ENCODE data around the gene LRRC8C.

LRRC8C gene

DNA sequence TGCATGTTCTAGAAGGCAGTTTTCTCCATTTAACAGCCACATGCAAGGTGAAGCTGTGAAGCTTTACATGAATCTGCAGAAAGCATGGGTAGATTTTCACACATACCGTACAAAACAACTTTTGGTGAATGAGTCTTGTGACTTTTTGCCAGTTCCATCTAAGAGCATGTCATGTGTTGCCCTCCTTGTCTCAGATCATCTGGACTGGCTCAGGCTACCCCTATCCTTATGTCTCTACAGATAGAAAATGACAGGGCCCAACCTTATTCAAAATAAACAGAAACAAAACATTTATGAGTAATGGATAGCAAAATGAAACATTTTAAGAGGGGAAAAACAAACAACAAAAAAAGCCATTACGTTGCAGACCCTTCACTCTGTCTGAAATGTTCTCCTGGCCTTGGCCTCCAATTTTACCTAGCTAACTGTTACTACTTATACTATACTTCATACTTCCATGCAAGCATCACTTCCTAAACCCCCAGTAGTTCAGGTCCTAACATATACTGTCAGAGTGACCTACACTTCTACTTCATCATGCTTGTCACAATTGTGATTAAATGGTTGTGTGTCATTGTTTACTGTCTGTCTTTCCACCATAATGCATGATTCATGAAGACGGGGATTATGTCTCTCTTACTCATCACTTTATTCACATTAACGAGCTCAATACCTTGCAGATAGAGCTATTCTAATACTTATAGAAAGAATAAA, 39.0 kb downstream of the LRRC8C start:
- DNase-seq (ENCODE audit: low read depth), result peak; percentile 83

DNA sequence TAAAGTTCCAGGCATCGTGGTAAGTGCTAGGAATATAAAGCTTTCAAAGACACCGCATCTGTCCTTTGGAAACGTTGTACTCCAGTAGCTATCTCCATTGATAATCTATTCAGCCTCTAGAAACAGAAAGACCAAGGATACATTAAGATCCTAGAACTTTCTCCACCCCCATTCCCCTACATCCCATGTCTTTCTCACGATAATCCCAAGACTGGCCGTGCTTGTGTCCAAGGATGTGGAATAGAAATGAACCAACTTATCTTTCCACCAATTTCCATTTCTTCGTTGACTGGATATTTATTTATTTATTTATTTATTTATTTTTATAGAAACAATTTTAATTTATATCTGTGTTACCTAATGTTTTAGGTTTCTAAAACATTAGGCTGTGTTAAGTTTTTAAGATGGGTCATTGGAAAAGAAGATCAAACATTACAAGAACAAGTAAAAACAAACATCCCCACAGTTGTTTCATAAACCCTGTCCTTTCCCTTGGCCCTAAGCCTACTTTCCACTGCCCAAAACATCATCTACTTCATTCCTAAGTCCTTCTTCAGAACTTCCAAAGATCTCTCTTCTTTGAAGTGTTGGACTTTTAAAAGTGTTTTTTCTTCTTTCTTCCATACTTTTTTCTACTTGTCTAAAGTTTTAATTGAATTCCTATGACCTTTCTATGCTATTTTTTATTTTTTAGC, 39.7 kb downstream of the LRRC8C start:
- DNase-seq (ENCODE audit: low read depth), result no peak

DNA sequence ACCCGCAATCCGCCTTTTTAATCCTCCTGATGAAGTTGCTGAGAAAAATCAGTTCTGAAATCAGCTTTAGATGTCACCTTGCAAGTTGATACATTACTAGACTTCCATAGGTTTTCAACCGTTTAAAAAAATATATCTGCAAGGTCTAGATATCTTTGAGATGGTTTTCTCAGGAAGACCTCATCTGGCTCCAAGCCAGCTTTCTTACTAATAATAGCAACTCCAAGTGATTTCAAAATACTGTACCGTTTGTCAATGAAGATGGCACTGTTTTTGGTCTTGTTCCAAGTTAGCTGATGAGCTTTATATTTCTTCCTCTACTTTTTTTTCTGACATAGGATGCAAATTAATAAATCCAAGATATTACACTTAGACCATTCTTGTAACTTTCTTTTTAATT, 40.3 kb downstream of the LRRC8C start:
- no peak for DNase-seq (ENCODE audit: low read depth)

DNA sequence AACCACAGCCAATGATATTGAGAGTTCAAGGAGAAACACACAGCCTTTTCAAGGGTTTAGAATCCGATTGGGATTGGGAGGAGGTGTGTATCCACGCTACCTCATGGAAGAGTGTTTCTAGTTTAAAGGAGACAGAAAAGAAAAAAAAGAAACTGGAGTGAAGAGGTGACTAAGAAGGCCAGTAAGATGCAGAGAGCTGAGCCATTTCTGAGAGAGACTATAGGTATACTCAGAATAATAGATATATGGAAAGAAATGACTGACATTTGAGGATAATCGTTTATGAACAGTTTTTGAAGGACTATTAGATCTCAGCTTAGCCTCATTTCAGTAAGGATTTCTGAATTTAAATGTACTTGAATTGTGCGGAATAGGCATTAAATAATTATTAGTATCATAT, 42.8 kb downstream of the LRRC8C start:
- DNase-seq (ENCODE audit: low read depth), result no peak

DNA sequence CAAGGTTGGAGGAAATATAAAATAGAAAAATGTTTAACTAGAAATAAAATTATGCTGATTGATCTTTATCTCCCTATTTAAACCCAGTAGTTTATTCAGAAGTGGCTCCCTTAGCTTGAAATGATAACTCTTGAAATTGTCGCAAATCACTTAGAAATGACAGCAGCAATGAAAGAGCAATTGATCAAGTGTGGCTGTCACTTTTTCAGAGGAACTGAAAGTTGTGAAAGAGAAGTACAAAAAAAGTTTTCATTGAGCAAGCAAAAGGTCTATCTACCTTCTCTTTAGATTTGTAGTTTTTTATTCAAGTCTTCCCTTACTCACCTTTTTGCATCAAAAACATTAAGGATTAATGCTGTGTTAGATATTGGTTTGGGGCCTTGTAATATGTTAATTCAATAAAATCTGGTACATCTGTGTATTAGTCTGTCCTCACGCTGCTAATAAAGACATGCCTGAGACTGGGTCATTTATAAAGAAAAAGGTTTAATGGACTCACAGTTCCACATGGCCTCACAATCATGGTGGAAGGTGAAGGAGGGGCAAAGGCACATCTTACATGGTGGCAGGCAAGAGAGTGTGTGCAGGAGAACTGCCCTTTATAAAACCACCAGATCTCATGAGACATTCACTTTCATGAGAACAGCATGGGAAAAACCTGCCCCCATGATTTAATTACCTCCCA, 48.3 kb downstream of the LRRC8C start:
- no peak for DNase-seq (ENCODE audit: low read depth)

DNA sequence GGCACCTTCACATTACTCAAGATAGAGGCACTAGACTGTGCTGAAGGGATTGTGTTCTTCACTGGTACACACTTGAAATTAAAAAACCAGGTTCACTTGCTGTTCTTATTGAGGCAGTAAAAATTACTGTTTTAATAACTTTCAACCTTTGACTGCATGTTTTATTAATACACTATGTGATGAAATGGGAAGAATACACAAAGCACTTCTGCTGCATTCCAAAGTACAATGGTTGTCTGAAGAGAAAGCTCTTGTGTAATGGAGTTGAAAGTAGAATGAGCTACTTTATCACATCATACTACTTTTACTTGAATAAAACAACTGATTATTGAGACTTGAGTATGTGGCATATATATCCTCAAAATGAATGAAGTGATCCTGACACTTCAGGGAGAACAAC, 49.7 kb downstream of the LRRC8C start:
- no peak for DNase-seq (ENCODE audit: low read depth)

DNA sequence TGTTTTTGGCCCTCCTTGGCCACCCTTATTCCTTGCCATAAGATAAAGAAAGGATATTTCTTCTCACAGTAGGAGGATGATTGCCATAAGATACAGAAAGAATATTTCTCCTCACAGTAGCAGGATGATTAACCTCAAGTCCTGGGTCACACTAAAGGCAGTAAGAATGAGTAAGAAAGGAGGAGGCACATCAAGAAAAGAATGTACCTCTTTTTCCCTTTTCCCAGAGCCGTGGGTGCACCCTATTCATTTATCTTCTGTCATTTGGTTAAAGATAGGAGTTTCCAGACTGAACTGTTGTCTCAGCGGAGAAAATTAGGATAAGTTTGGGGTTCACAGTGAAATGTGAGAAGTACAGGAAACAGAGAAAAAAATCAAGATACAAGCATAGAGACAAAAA, 52.5 kb downstream of the LRRC8C start:
- DNase-seq (ENCODE audit: low read depth), result no peak

DNA sequence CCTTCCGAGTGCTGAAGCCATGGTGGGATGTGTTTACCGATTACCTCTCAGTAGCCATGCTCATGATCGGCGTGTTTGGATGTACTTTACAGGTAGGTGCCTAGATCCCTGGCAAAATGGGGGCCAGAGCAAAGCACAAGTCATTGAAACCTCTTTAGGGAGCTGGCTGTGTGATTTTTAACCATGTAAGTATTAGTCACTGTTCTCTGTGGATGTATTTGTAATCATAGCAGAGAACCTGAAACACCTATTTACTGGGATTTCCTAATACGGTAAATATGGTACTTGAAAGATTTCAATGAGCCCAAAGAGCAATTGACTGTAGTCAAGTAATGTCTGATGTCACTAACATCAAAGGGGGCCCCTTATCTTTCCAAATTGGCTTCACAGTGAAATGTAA, 53.6 kb downstream of the LRRC8C start:
- DNase-seq (ENCODE audit: low read depth), result no peak

DNA sequence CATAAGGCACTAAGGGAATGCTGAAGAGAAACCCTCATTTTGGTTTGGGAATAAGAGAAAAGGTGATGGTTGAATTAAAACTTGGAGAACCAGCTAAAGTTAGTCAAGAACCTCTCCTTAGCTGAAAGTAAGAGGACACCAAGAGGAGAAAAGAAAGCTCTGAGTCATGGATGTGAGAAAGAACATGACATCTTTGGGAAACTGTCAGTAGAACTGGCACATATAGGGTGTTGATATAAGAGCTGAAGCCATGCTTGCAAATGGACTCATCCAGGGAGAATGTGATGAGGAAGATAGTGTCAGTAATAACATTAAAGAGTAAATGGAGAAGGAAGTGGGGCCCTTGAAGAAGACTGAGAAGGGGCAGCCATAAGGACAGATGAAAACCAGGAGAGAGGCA, 54.3 kb downstream of the LRRC8C start:
- DNase-seq (ENCODE audit: low read depth), result peak; percentile 15

DNA sequence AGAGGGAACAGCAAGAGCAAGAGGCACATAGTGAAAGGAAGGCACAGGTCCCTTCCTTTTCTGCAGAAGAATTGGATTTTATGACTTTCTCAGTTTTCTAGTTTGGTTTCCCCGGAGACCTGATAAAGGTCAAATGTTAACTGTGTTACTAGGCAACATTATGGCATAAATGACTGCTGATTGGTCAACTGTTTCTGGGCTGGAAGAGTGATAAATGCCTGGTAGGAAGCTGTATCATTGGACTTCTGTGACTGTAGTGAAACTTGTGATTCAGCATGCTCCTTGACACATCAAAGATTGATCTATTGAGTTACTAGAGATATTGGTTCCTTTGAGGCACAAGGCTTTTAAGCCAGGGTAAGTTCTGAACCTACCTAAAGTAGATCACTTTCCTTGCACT, 55.7 kb downstream of the LRRC8C start:
- no peak for DNase-seq (ENCODE audit: low read depth)

DNA sequence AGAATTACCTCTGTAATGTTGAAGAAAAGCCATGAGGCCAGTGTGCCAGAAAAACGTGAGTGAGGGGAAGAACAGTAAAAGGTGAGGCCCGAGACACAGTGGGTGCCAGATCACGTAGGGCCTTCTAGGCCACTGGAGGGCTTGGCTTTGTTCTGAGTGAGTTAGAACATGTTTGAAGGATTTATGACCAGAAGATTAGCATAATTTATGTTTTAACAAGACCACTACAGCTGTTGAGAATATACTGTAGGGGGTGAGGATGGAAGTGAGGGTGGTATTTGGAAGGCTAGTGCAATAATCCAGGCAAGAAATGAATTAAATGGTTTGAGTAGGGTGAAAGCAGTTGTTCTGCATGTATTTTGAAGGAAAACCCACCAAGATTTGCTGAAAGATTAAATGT, 56.3 kb downstream of the LRRC8C start:
- no peak for DNase-seq (ENCODE audit: low read depth)

DNA sequence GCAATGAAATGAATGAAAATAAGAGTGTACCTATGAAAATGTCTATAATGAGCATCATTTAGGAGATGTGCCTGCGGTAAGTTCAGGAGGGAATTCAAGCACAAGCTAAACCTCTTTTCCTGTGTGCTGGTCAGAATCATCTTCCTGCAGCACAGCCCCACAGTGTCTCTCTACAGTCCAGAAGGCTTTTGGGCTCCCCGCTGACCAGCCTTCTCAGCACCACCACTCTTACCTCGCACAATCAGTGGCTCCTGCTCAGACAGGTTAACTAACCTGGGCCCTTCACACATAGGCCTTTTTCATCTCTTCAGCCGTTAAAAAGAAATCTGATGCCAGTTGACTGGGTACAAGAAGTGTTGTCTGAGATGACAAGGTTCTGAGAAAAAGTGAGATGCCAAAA, 57.7 kb downstream of the LRRC8C start:
- no peak for DNase-seq (ENCODE audit: low read depth)

DNA sequence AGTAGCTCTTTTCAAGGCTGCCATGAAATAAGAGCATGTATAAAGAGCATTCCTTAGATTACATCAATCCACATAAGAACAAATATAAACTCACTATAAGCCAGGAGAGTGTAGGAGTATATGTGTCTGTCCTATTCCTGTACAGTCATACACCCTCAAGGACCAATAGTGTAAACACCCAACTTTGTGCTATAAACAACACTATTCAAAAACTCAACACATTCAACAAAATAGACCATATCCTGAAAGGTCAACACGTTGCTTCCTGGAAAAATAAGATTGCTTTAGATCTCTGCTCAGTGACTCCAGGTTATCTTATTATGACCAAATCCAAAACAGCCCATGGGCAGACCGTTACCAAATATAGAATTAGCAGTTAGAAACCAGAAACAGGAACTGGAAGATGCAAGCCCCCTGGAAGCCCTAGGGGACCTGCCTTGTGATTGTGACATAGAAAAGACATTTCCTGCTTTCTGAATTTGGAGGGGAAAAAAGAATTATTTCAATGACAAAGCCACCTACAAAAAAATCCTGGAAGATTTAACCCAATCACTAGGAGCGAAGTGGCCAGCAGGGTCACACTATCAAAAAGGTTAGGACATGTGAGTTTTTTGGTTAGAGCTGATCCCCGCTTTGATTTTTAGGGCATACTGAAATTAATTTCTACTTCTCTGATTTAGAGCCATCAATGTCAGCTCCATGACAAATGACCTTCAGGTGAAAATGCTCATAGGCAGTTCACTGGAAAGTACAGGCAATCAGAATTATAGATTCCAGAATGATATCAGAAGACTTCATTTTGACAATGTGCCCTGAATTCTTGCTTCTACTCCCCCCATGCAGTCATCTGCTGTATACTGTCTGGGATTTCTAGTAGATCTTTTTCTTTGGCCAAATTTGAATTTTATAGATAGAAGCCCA, 59.9 kb downstream of the LRRC8C start:
- peak; percentile 47 for DNase-seq (ENCODE audit: low read depth)

DNA sequence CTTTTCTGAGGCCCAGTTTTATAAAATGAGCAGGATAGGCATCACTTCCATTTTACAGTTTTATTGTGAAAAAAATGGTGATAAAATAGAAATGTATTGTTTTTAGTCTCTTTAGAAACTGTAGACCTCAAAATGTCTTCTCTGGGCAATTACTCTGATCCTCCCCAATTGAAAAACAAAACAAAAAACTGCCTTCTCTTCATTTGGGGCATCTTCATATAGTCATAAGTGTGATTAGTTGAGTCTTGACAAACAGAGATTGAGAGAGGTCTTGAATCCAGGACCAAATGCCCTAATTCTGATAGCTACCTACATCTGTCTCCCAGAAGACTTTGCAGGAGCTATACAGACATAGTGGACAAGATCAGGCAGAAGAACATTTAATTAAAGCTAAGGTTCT, 62.9 kb downstream of the LRRC8C start:
- no peak for DNase-seq (ENCODE audit: low read depth)

DNA sequence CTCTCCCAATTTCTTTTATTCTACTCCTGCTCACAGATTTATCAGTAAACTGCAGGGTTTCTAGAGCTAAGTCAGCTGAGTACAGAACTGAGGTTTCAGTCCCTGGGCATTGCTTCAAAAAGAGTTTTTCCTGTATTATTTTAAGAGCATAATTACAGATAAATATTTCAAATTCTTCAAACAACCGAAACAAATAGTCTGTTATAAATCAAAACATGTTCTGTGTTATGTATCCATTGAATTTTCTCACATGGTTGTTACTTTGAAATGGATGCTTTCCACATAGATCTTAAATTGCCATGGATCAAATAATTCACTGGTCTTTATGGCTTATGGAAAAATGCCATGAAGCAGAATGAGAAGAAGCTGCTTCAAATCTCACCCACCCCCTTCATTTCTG, 64.5 kb downstream of the LRRC8C start:
- DNase-seq (ENCODE audit: low read depth), result no peak

DNA sequence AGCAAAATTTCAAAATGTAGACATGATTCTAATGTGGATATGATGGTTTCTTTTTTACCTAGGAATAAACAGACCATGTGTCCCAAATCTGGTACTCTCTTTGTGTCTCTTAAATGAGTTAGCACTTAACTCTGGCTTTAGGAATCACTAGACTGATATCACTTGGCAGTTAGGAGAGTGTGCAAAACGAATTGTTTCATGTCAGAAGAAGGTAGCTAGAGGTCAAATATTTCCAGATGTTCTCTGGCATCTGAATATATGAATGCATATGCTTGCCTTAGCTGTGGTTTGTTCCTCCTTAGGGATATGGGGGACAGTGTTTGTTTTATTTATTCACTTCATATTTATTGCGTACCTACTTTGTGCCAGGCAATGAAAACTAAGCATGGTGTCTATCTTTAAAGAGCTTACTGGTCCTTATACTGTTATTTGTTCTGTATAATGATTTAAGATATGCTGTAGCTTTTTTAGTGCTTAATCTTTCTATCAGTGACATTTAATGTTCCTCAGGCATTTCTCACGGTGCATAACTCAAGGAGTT, 65.2 kb downstream of the LRRC8C start:
- DNase-seq (ENCODE audit: low read depth), result no peak

DNA sequence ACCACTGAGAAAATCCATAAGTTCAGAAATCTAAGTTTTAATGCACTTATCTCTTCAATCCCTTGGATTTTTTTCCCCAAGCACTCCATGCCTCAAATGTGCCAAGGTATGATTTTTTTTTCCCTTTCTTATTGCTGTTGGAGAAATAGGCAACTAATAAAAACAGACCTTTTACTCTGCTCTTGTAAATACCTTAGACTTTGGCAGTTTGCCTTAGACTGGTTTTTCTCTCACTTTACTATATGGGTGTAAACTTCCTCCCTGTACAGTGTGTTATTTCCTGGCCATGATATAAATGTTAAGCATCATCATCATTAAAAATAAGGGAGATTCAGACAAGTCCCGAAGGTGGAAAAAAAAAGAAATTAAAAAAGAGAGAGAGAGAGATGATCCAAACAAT, 65.7 kb downstream of the LRRC8C start:
- DNase-seq (ENCODE audit: low read depth), result no peak

DNA sequence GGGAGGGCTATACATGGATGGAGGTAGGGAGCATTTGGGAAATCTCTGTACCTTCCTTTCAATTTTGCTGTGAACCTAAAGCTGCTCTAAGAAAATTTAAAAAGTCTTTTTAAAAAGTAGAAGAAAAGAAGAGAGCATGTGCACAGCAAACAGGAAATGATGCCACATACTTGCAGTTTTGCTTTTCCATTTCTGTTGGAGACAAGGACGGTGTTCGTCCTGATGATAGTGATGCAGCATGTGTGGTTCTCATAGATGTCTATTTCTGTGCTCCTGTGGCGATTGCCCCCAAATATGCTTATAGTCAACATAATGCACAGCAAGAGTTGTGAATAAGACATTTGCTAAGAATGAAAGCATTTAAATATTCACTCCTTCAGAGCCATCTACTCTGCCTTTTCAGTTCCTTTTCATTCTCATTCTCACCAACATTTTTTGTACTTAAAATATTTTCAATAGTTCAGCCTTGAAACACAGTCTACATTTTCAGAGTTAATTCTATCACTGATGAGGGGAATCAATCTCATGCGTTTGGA, 66.6 kb downstream of the LRRC8C start:
- no peak for DNase-seq (ENCODE audit: low read depth)

DNA sequence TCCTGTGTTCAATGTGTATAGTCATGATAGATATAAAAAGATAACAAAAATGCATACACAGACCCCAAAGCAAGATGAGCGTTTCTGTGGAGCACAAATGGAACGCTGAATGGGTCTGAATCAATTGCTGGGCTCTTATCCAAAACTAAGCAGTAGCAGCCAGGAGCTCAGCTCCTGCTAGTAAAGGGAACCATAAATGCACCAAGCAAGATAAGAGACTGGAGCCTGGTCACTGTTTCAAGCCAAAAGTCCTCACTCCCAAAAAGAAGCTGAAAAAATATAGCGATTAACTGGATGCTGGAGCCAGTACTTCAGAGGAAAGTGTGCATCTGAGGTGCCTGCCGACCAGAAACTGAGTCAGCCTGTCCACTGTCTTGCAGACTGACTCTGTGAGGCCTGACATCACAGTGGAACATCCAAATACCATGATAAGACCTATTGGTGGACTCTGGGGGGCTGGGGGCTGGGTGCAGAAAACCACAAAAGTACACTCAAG, 68.9 kb downstream of the LRRC8C start:
- no peak for DNase-seq (ENCODE audit: low read depth)

DNA sequence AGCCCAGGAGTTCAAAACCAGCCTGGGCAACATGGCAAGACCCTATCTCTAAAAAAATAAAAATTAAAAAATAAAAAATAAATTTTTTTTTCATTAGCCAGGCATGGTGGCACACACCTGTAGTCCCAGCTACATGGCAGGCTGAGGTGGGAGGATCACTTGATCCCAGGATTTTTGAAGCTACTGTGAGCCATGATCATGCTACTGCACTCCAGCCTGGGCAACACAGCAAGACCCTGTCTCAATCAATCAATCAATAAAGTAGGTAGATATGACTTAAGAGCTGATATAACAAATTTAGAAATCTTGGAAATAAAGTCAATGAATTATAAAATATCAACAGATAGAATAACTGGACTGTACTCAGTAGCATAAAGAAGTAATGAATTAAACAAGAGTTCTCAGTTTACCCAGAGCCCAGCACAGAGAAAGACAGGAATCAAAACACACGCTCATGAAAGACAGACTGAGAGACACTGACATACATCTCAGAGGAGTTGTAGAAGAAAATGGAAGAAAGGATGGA, 69.7 kb downstream of the LRRC8C start:
- DNase-seq (ENCODE audit: low read depth), result no peak

DNA sequence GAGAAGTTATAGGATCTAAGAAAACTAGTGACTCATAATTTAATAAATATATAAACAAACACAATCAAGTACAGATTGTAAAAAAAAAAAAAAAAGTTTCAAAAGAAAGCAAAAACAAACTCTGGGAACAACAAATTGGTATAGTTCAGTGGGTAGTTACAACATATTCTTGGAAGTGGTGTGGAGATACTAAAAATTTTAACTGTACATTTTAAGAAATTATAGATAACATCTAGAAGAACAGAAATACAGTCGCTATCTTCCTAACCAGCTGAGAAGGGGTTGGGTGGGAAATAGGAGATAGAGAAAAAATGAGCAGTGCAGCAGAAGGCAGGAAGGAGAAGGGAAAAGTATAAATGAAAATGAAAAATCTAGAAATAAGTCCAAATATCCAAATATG, 70.5 kb downstream of the LRRC8C start:
- no peak for DNase-seq (ENCODE audit: low read depth)
